ENCODE data around the gene ZNF213.
A peak's percentile ranks its signal among the peaks of the same experiment; 100 is the strongest.

The ZNF213 gene

DNA sequence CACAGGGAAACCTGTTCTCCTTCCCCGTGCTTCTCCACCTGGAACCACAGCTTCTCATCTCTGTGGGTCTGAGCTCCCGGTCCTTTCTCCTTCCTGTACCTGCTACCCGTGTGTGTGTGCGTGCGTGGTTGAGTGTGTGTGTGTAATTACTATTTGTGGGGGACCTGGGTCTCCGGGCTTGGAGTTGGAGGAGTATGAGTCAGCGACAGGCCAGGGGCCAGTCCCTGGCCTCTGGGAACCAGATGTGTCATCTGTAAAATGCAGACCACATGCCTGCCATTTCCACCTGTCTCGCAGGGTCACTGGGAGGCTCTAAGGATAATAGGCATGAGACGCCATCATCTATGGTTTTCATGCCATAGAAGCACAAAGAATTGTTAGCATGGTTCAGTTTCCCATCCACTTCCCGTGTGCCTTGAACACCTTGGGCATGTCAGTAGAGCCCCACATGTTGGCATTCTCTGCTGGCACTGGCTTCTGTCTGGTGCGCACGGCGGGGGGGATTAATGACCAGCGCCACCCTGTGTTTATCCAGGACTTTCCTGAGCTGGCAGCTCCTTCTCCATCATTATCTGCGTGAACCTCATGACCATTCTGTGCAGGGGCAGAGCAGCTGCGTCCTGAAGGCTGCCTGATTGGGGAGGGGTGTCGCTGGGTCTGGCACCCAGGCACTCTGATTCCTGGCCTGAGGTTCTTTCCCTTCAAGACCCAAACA is 20.9 kb upstream of the ZNF213 start:
- peaks cover 0 to 45% of the 10 kb centered on the region in 2 experiments; a peak in 2 of 3 replicates for H3K36me3 ChIP-seq (ENCODE audit: control insufficient read depth in 2 of 2, insufficient read depth in 1 of 2, low read length in 2 of 2)
- peaks cover 4% of the 10 kb centered on the region for H3K4me1 ChIP-seq (ENCODE audit: control insufficient read depth, insufficient read depth, low read length)
- CTCF ChIA-PET, result interaction anchor here (0.7 to 3.1 kb wide), 4 partner anchors 12 to 54 kb away, joined by 4 to 14 read pairs (median 4); no protein-coding TSS in a partner anchor
- H3K9me3 ChIP-seq (ENCODE audit: control insufficient read depth, insufficient read depth, low read depth, low read length), result no peaks in the 10 kb centered on the region
- POLR2A ChIA-PET, result interaction anchor here (0.6 to 3.8 kb wide), 2 partner anchors 15 to 512 kb away, joined by 3 to 14 read pairs; no protein-coding TSS in a partner anchor
- H3K27ac ChIP-seq (ENCODE audit: extremely low read depth, low read depth, low read length), result no peak overlapping the region
- TF ChIP-seq GLI4 (tag by site-specific recombination; IDR thresholded peaks at IDR 0.05), result no peak
- no peak for TF ChIP-seq ZNF24 (tag by site-specific recombination; IDR thresholded peaks at IDR 0.05)
- TF ChIP-seq ZNF558 (tag by site-specific recombination; IDR thresholded peaks at IDR 0.05), result no peak
- TF ChIP-seq ZFHX2 (tag by site-specific recombination; conservative IDR thresholded peaks at IDR 0.05), result 0 out of 2 replicates have a peak, but pooled peaks have one; percentile 39
- TF ChIP-seq ZNF600 (tag by site-specific recombination; IDR thresholded peaks at IDR 0.05), result no peak
- no peak for TF ChIP-seq HOXC10 (CRISPR knock-in tag; IDR thresholded peaks at IDR 0.05)
- TF ChIP-seq ZNF791 (tag by site-specific recombination; IDR thresholded peaks at IDR 0.05), result no peak
- TF ChIP-seq ZNF391 (tag by site-specific recombination; IDR thresholded peaks at IDR 0.05; ENCODE audit: borderline replicate concordance, low read depth), result no peak
- TF ChIP-seq ZNF132 (tag by site-specific recombination; IDR thresholded peaks at IDR 0.05; ENCODE audit: borderline replicate concordance), result no peak
- peak; percentile 22; the same call in 1 of the 2 replicates for TF ChIP-seq GLIS2 (tag by site-specific recombination; IDR thresholded peaks at IDR 0.05)
- TF ChIP-seq, protein P1, sequence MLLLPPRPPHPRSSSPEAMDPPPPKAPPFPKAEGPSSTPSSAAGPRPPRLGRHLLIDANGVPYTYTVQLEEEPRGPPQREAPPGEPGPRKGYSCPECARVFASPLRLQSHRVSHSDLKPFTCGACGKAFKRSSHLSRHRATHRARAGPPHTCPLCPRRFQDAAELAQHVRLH (tag by site-specific recombination; IDR thresholded peaks at IDR 0.05), result no peak
- TF ChIP-seq SP7 (tag by site-specific recombination; IDR thresholded peaks at IDR 0.05), result peak; percentile 70; the same call in 1 of the 2 replicates
- TF ChIP-seq GLIS1 (tag by site-specific recombination; IDR thresholded peaks at IDR 0.05), result peak; percentile 81
- TF ChIP-seq, protein P2, sequence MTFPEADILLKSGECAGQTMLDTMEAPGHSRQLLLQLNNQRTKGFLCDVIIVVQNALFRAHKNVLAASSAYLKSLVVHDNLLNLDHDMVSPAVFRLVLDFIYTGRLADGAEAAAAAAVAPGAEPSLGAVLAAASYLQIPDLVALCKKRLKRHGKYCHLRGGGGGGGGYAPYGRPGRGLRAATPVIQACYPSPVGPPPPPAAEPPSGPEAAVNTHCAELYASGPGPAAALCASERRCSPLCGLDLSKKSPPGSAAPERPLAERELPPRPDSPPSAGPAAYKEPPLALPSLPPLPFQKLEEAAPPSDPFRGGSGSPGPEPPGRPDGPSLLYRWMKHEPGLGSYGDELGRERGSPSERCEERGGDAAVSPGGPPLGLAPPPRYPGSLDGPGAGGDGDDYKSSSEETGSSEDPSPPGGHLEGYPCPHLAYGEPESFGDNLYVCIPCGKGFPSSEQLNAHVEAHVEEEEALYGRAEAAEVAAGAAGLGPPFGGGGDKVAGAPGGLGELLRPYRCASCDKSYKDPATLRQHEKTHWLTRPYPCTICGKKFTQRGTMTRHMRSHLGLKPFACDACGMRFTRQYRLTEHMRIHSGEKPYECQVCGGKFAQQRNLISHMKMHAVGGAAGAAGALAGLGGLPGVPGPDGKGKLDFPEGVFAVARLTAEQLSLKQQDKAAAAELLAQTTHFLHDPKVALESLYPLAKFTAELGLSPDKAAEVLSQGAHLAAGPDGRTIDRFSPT (tag by site-specific recombination; IDR thresholded peaks at IDR 0.05), result no peak
- no peak for TF ChIP-seq ZNF10 (tag by site-specific recombination; IDR thresholded peaks at IDR 0.05)
- TF ChIP-seq, protein P3, sequence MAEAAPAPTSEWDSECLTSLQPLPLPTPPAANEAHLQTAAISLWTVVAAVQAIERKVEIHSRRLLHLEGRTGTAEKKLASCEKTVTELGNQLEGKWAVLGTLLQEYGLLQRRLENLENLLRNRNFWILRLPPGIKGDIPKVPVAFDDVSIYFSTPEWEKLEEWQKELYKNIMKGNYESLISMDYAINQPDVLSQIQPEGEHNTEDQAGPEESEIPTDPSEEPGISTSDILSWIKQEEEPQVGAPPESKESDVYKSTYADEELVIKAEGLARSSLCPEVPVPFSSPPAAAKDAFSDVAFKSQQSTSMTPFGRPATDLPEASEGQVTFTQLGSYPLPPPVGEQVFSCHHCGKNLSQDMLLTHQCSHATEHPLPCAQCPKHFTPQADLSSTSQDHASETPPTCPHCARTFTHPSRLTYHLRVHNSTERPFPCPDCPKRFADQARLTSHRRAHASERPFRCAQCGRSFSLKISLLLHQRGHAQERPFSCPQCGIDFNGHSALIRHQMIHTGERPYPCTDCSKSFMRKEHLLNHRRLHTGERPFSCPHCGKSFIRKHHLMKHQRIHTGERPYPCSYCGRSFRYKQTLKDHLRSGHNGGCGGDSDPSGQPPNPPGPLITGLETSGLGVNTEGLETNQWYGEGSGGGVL (tag by site-specific recombination; IDR thresholded peaks at IDR 0.05), result peak; percentile 71
- TF ChIP-seq, protein P4, sequence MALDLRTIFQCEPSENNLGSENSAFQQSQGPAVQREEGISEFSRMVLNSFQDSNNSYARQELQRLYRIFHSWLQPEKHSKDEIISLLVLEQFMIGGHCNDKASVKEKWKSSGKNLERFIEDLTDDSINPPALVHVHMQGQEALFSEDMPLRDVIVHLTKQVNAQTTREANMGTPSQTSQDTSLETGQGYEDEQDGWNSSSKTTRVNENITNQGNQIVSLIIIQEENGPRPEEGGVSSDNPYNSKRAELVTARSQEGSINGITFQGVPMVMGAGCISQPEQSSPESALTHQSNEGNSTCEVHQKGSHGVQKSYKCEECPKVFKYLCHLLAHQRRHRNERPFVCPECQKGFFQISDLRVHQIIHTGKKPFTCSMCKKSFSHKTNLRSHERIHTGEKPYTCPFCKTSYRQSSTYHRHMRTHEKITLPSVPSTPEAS (tag by site-specific recombination; IDR thresholded peaks at IDR 0.05), result 0 out of 2 replicates have a peak, but pooled peaks have one; percentile 27
- peak overlapping the region; percentile 74 for H3K4me3 ChIP-seq (ENCODE audit: low read depth, low read length)

DNA sequence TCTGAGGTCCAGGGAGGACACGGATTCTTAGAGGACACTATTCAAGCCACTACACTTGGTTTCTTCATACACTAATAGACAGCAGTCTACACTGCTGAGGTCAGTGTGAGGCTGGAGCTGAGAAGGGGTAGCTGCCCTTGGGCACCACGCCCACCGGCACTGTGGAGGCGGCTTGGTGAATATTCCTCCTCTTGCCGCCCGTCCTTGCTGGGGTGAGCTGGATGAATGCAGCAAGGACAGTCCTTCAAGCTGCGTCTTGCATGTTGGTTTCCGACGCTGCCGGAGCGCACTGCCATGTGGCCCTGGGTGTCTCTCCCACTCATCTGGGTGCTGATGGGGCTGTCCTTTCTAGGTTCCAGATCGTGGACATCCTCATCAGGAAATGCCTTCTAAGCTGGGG is 19.8 kb upstream of the ZNF213 start:
- TF ChIP-seq EGR2 (tag by site-specific recombination; IDR thresholded peaks at IDR 0.05; ENCODE audit: low read depth), result 0 out of 2 replicates have a peak, but pooled peaks have one; percentile 7
- no peak for TF ChIP-seq ZNF670 (tag by site-specific recombination; IDR thresholded peaks at IDR 0.05; ENCODE audit: low read depth)
- H3K4me1 ChIP-seq (ENCODE audit: control insufficient read depth, insufficient read depth, low read length), result peaks cover 4% of the 10 kb centered on the region
- H3K36me3 ChIP-seq (ENCODE audit: control insufficient read depth in 2 of 2, insufficient read depth in 1 of 2, low read length in 2 of 2), result peaks cover 0 to 56% of the 10 kb centered on the region in 2 experiments; a peak in 2 of 3 replicates
- no peak overlapping the region for H3K4me3 ChIP-seq (ENCODE audit: low read depth, low read length)
- ChIA-PET POLR2A (interaction anchor here (3.8 kb wide), 1 partner anchor 14 kb away, joined by 14 read pairs; no protein-coding TSS in a partner anchor), CTCF (interaction anchor here (0.5 to 3.1 kb wide), 4 partner anchors 14 to 53 kb away, joined by 3 to 14 read pairs (median 3); no protein-coding TSS in a partner anchor)
- H3K27ac ChIP-seq (ENCODE audit: extremely low read depth, low read depth, low read length), result no peak overlapping the region
- H3K9me3 ChIP-seq (ENCODE audit: control insufficient read depth, insufficient read depth, low read depth, low read length), result no peaks in the 10 kb centered on the region

Measured in HEK293 (cell line).